Uterus (tissue), 2 donors: ENCODE data around the gene ZNF3.

Experiments used
- CTCF ChIP-seq, 4 experiments: fragments of 200-600 bp in 2 of 4; fragments of 450-650 bp in 2 of 4; sonication (generic) in 2 of 4; IDR thresholded peaks; one replicate each; pipeline ENCODE4 v1.5.1; 2016 to 2019; ENCODE audit warnings: antibody characterized with exemption in 4 of 4, mild to moderate bottlenecking in 2 of 4, moderate library complexity in 1 of 4
- POLR2A ChIP-seq, 2 donors: fragments of 450-650 bp; IDR thresholded peaks; one replicate each; pipeline ENCODE4 v1.6.1; 2016; ENCODE audit warnings: antibody characterized with exemption in 2 of 2, mild to moderate bottlenecking in 1 of 2, moderate library complexity in 1 of 2

GRCh38 chr7:100107125-100107737 lies 25.7 kb upstream of the ZNF3 start:
- no peak for TF ChIP-seq CTCF (IDR thresholded peaks at IDR 0.05)
- TF ChIP-seq POLR2A (IDR thresholded peaks at IDR 0.05) = no peak
